ENCODE data around the gene CCNY. TPM values are rescaled to one million over a fixed set of nuclear protein-coding genes. Genes with fewer than 3 reads are reported as not detected.

The CCNY gene
- total and polyA plus RNA-seq, 2 of the 13 experiments (the other 11 are each of a cell fraction or from before 2014, with no cell fraction given): 48.2 to 54.7 TPM

GRCh38 chr10:35447693-35448407 is 111.5 kb downstream of the CCNY start (continued):
- TF ChIP-seq IKZF5 (CRISPR knock-in tag; IDR thresholded peaks at IDR 0.05) (0 out of 2 replicates have a peak, but pooled peaks have one; percentile 25), ZNF142 (CRISPR knock-in tag; IDR thresholded peaks at IDR 0.05) (no peak), GPN1 (CRISPR knock-in tag; IDR thresholded peaks at IDR 0.05; ENCODE audit: borderline replicate concordance) (no peak), FOXA1 (IDR thresholded peaks at IDR 0.05) (no peak), FOXA1 (CRISPR knock-in tag; IDR thresholded peaks at IDR 0.05) (no peak), FOXP1 (IDR thresholded peaks at IDR 0.05) (no peak), FOXP1 (CRISPR knock-in tag; IDR thresholded peaks at IDR 0.05) (peak; percentile 57), ZNF12 (CRISPR knock-in tag; IDR thresholded peaks at IDR 0.05) (peak; percentile 20; the same call in 1 of the 2 replicates), TMF1 (CRISPR knock-in tag; IDR thresholded peaks at IDR 0.05; ENCODE audit: low read depth) (no peak), ZNF282 (IDR thresholded peaks at IDR 0.05; ENCODE audit: partially characterized antibody) (no peak), ZXDC (CRISPR knock-in tag; IDR thresholded peaks at IDR 0.05) (no peak), ONECUT2 (CRISPR knock-in tag; IDR thresholded peaks at IDR 0.05) (no peak), GZF1 (CRISPR knock-in tag; IDR thresholded peaks at IDR 0.05) (no peak), ZNF574 (CRISPR knock-in tag; IDR thresholded peaks at IDR 0.05) (no peak), KMT2B (CRISPR knock-in tag; IDR thresholded peaks at IDR 0.05) (peak; percentile 38; the same call in 1 of the 2 replicates), ZNF639 (CRISPR knock-in tag; conservative IDR thresholded peaks at IDR 0.05) (0 out of 2 replicates have a peak, but pooled peaks have one; percentile 32), POLR2G (IDR thresholded peaks at IDR 0.05; ENCODE audit: low read depth, low read length) (peak; percentile 22; the same call in 1 of the 2 replicates)

Measured in HepG2 (cell line).